Keratinocyte (primary cell): ENCODE measurements around the gene SLC12A5. TPM values are rescaled to one million over a fixed set of nuclear protein-coding genes. Genes with fewer than 3 reads are reported as not detected.

ENCODE experiments used
- DNase-seq: peaks from one replicate; pipeline ENCODE4 v3.0.0-alpha.2; 2011; ENCODE audit warnings: low read depth, missing footprints, low spot score
- FAIRE-seq: peaks from 2 replicates; lab custom pipeline; 2011; peaks lifted over from hg19 to GRCh38; lab: Jason Lieb, UNC
- H2AFZ ChIP-seq: 2 replicates; pipeline ENCODE4 v1.6.0; 2012; ENCODE audit warnings: low read length, control low read depth, inconsistent platforms; ENCODE audit not compliant: control insufficient read depth
- H3K27ac ChIP-seq: 2 replicates; pipeline ENCODE4 v1.5.1; 2011; ENCODE audit warnings: low read length; ENCODE audit not compliant: control insufficient read depth, insufficient read depth
- H3K27me3 ChIP-seq: 3 replicates; pipeline ENCODE4 v1.6.0; 2011; ENCODE audit warnings: low read length; ENCODE audit not compliant: control insufficient read depth, insufficient read depth; ENCODE audit errors: extremely low read depth
- H3K36me3 ChIP-seq, 2 experiments: 2 replicates in 1 of 2; 3 replicates in 1 of 2; pipeline ENCODE4 v1.5.1; 2011; ENCODE audit warnings: low read length in 2 of 2, mild to moderate bottlenecking in 1 of 2; ENCODE audit not compliant: control insufficient read depth in 2 of 2, insufficient read depth in 2 of 2; ENCODE audit errors: extremely low read depth in 1 of 2
- H3K4me1 ChIP-seq: 3 replicates; pipeline ENCODE4 v1.5.1; 2011; ENCODE audit warnings: low read length; ENCODE audit not compliant: control insufficient read depth, insufficient read depth; ENCODE audit errors: extremely low read depth
- H3K4me2 ChIP-seq: 3 replicates; pipeline ENCODE4 v1.6.0; 2011; ENCODE audit warnings: low read depth, low read length; ENCODE audit not compliant: control insufficient read depth, insufficient read depth; ENCODE audit errors: extremely low read depth
- H3K4me3 ChIP-seq, 3 experiments: fragments of 200-600 bp in 1 of 3; sonication (generic) in 1 of 3; 2 replicates in 2 of 3; 3 replicates in 1 of 3; pipeline ENCODE4 v1.5.1; 2011 to 2016; ENCODE audit warnings: low read length in 3 of 3, mild to moderate bottlenecking in 3 of 3, control low read depth in 2 of 3, inconsistent platforms in 1 of 3, low read depth in 1 of 3, mixed read lengths in 1 of 3, mixed run types in 1 of 3, moderate library complexity in 1 of 3; ENCODE audit not compliant: control insufficient read depth in 2 of 3, insufficient read depth in 2 of 3; ENCODE audit errors: extremely low read depth in 1 of 3
- H3K79me2 ChIP-seq: 2 replicates; pipeline ENCODE4 v1.6.0; 2012; ENCODE audit warnings: low read length; ENCODE audit not compliant: control insufficient read depth, insufficient read depth
- H3K9ac ChIP-seq: 3 replicates; pipeline ENCODE4 v1.6.0; 2011; ENCODE audit warnings: low read length; ENCODE audit not compliant: control insufficient read depth, insufficient read depth; ENCODE audit errors: extremely low read depth
- H3K9me1 ChIP-seq: 3 replicates; pipeline ENCODE4 v1.6.0; 2011; ENCODE audit warnings: low read length; ENCODE audit not compliant: control insufficient read depth, insufficient read depth; ENCODE audit errors: extremely low read depth
- H3K9me3 ChIP-seq: 2 replicates; pipeline ENCODE4 v1.5.1; 2012; ENCODE audit warnings: low read depth, low read length; ENCODE audit not compliant: control insufficient read depth
- H4K20me1 ChIP-seq: 3 replicates; pipeline ENCODE4 v1.6.0; 2011; ENCODE audit warnings: low read length; ENCODE audit not compliant: control insufficient read depth, insufficient read depth; ENCODE audit errors: extremely low read depth
- EZH2 ChIP-seq: IDR thresholded peaks from one replicate; pipeline ENCODE4 v1.6.1; 2012; ENCODE audit warnings: inconsistent platforms, mild to moderate bottlenecking, low read length, moderate library complexity
- dilution Hi-C: fragments of 300-500 bp; cut with MboI; formaldehyde crosslinking; loops from one replicate; pipeline ENCODE4 v1.7.0; 2020; ENCODE audit warnings: low sequenced_read_pairs; ENCODE audit not compliant: extremely low pct_ligation_motif_present
- polyA plus RNA-seq, 5 experiments: library from polyadenylated mRNA; depleted of rRNA in 3 of 5; stranded (reverse) in 3 of 5; stranded (forward) in 1 of 5; unstranded in 1 of 5; fragments of >200 nt; gene quantifications; 1 replicate in 1 of 5; 2 replicates in 3 of 5; 3 replicates in 1 of 5; pipeline versions ENCODE4 v1.2.1 to v1.2.3, GENCODE V29; 2011 to 2012; ENCODE audit warnings: missing spikeins in 2 of 5, low read depth in 1 of 5, low replicate concordance in 1 of 5
- TF ChIP-seq, protein P1 (sequence below), 3 experiments: IDR thresholded peaks in 1 of 3; conservative IDR thresholded peaks in 1 of 3; optimal IDR thresholded peaks in 1 of 3; 2 replicates in 2 of 3; 3 replicates in 1 of 3; pipeline versions ENCODE3 to v1.5.1; 2011; ENCODE audit warnings: low read length in 3 of 3, mild to moderate bottlenecking in 3 of 3, moderate library complexity in 2 of 3, control low read depth in 1 of 3, inconsistent platforms in 1 of 3; ENCODE audit not compliant: insufficient read depth in 2 of 3; ENCODE audit errors: extremely low read depth in 1 of 3

SLC12A5 gene
- polyA plus RNA-seq, 1 donor (not counting 4 experiments of a cell fraction or from before 2014, with no cell fraction given), result not detected

DNA sequence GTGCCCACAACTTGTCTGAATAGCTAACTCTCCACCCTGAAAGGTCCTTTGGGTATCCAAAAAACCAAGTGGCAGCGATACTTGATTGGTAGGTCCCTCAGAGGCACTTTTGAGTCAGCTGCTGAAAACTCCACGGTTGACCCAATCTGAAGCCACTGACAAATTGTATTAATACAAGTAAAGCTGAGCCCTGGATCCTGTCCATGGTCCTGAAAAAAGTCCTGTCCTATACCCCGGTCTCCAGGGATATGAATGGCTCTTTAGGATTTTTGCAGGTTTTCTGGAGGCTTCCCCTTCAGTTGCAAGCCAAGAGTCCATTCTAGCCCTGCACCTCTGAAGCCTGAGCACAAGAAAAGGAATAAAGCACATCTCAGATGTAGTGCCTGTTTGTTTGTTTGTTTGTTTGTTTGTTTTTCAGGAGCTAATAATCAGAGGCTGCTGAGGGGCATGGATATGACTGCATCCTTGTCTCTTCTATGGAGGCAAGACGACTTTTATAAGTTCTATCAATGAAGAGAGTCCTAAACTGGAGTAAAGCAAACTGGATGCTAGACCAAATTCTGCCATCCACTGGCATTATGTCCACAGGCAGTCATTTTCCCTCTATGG lies 1.7 kb upstream of the SLC12A5 start:
- Histone ChIP-seq H3K9me1 (no peaks in the 10 kb centered on the region), H3K79me2 (no peaks in the 10 kb centered on the region), H3K4me2 (no peak overlapping the region), H3K9ac (no peak overlapping the region), H3K4me1 (peaks cover 3% of the 10 kb centered on the region), H3K27me3 (peaks cover 67% of the 10 kb centered on the region), H3K27ac (no peak overlapping the region), H3K4me3 (no peak overlapping the region), H2AFZ (no peak overlapping the region), H4K20me1 (no peaks in the 10 kb centered on the region), H3K36me3 (no peaks in the 10 kb centered on the region), H3K9me3 (no peaks in the 10 kb centered on the region)
- TF ChIP-seq EZH2, result no peak
- TF ChIP-seq, protein P1, sequence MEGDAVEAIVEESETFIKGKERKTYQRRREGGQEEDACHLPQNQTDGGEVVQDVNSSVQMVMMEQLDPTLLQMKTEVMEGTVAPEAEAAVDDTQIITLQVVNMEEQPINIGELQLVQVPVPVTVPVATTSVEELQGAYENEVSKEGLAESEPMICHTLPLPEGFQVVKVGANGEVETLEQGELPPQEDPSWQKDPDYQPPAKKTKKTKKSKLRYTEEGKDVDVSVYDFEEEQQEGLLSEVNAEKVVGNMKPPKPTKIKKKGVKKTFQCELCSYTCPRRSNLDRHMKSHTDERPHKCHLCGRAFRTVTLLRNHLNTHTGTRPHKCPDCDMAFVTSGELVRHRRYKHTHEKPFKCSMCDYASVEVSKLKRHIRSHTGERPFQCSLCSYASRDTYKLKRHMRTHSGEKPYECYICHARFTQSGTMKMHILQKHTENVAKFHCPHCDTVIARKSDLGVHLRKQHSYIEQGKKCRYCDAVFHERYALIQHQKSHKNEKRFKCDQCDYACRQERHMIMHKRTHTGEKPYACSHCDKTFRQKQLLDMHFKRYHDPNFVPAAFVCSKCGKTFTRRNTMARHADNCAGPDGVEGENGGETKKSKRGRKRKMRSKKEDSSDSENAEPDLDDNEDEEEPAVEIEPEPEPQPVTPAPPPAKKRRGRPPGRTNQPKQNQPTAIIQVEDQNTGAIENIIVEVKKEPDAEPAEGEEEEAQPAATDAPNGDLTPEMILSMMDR (optimal IDR thresholded peaks at IDR 0.05 in 1 of 3, IDR thresholded peaks at IDR 0.05 in 1 of 3, conservative IDR thresholded peaks at IDR 0.05 in 1 of 3; ENCODE audit: extremely low read depth in 1 of 3, insufficient read depth in 2 of 3, low read length in 3 of 3), result no peak
- FAIRE-seq (no peak), DNase-seq (no peak)
- dilution Hi-C loops, result no loop called here

GRCh38 chr20:46028110-46028509 lies 905 bp upstream of the SLC12A5 start:
- no peaks in the 10 kb centered on the region for H3K9me1 ChIP-seq
- H4K20me1 ChIP-seq, result no peaks in the 10 kb centered on the region
- H3K27me3 ChIP-seq, result peaks cover 75% of the 10 kb centered on the region
- H2AFZ ChIP-seq, result no peak overlapping the region
- no peak overlapping the region for H3K27ac ChIP-seq
- FAIRE-seq, result no peak
- H3K36me3 ChIP-seq, result no peaks in the 10 kb centered on the region
- H3K9ac ChIP-seq, result no peak overlapping the region
- no peaks in the 10 kb centered on the region for H3K4me1 ChIP-seq
- H3K9me3 ChIP-seq, result no peaks in the 10 kb centered on the region
- no peak for TF ChIP-seq EZH2
- TF ChIP-seq, protein P1 (optimal IDR thresholded peaks at IDR 0.05 in 1 of 3, IDR thresholded peaks at IDR 0.05 in 1 of 3, conservative IDR thresholded peaks at IDR 0.05 in 1 of 3; ENCODE audit: extremely low read depth in 1 of 3, insufficient read depth in 2 of 3, low read length in 3 of 3), result no peak
- dilution Hi-C loops, result no loop called here
- no peak overlapping the region for H3K4me2 ChIP-seq
- no peak for DNase-seq
- no peaks in the 10 kb centered on the region for H3K79me2 ChIP-seq
- no peak overlapping the region for H3K4me3 ChIP-seq
